Stimulated activated CD4-positive, alpha-beta T cell treated with anti-CD3 and anti-CD28 coated beads, TNF-alpha, amount 100 ng/mL, for 48 hours (primary cell): ENCODE measurements around the gene FOXL3.

ENCODE experiments used
- DNase-seq, 3 donors: peaks; one replicate each; pipeline ENCODE4 v3.0.0-alpha.2; 2020; ENCODE audit warnings: low read depth in 3 of 3

The FOXL3 gene

GRCh38 chr7:255038-255435 lies 34.9 kb upstream of the FOXL3 start:
- DNase-seq, result no peak

- no peak for DNase-seq
These were observed 34.1 kb upstream of the FOXL3 start for GRCh38 chr7:255721-256361.

- DNase-seq, result no peak
These were observed 33.5 kb upstream of the FOXL3 start for GRCh38 chr7:256461-256940.

GRCh38 chr7:256981-257646 lies 32.9 kb upstream of the FOXL3 start:
- no peak for DNase-seq

- DNase-seq, result no peak
These were observed 32.4 kb upstream of the FOXL3 start for GRCh38 chr7:257647-257992.

GRCh38 chr7:258476-259190 lies 31.3 kb upstream of the FOXL3 start:
- no peak for DNase-seq

- DNase-seq, result no peak
These were observed 30.8 kb upstream of the FOXL3 start for GRCh38 chr7:259191-259505.

GRCh38 chr7:259751-260405 lies 30.1 kb upstream of the FOXL3 start:
- DNase-seq, result no peak

- DNase-seq, result no peak
These were observed 29.3 kb upstream of the FOXL3 start for GRCh38 chr7:260441-261281.

GRCh38 chr7:261341-262250 lies 28.4 kb upstream of the FOXL3 start:
- DNase-seq, result no peak

- no peak for DNase-seq
These were observed 27.8 kb upstream of the FOXL3 start for GRCh38 chr7:262251-262572.

- DNase-seq, result peak; percentile 49 to 83 (median 72)
These were observed 27.2 kb upstream of the FOXL3 start for GRCh38 chr7:262631-263311.

- DNase-seq, result peak in 2 of 3 donors; percentile 28 to 79
These were observed 26.3 kb upstream of the FOXL3 start for GRCh38 chr7:263483-264351.

- no peak for DNase-seq
These were observed 25.3 kb upstream of the FOXL3 start for GRCh38 chr7:264541-265191.

- DNase-seq, result no peak
These were observed 24.6 kb upstream of the FOXL3 start for GRCh38 chr7:265192-265997.

GRCh38 chr7:265998-266850 lies 23.7 kb upstream of the FOXL3 start:
- no peak for DNase-seq
